Trophoblast cell (in vitro differentiated cells and primary cell): Measurements from ENCODE around the gene SLX4IP.

Experiments used
- DNase-seq, 2 donors: peaks; one replicate each; pipeline ENCODE4 v3.0.0-alpha.2; 2016
- H2AFZ ChIP-seq: 2 replicates; pipeline ENCODE4 v1.6.1; 2013; ENCODE audit warnings: low read length, moderate library complexity, mild to moderate bottlenecking; ENCODE audit not compliant: insufficient read depth, poor library complexity
- H2AK5ac ChIP-seq: 2 replicates; pipeline ENCODE4 v1.6.1; 2013; ENCODE audit warnings: mild to moderate bottlenecking, low read length
- H2BK120ac ChIP-seq: 2 replicates; pipeline ENCODE4 v1.6.1; 2013; ENCODE audit warnings: low read length, mild to moderate bottlenecking, moderate library complexity; ENCODE audit not compliant: insufficient read depth, poor library complexity
- H2BK12ac ChIP-seq: 2 replicates; pipeline ENCODE4 v1.6.1; 2013; ENCODE audit warnings: mild to moderate bottlenecking, low read length, moderate library complexity
- H2BK5ac ChIP-seq: 2 replicates; pipeline ENCODE4 v1.6.1; 2013; ENCODE audit warnings: low read length, low read depth, moderate library complexity, mild to moderate bottlenecking; ENCODE audit not compliant: poor library complexity
- H3K14ac ChIP-seq: 2 replicates; pipeline ENCODE4 v1.6.1; 2013; ENCODE audit warnings: mild to moderate bottlenecking, low read length
- H3K18ac ChIP-seq: 2 replicates; pipeline ENCODE4 v1.6.1; 2013; ENCODE audit warnings: mild to moderate bottlenecking, low read length
- H3K23ac ChIP-seq: 2 replicates; pipeline ENCODE4 v1.6.1; 2013; ENCODE audit warnings: low read length
- H3K27ac ChIP-seq: 2 replicates; pipeline ENCODE4 v1.5.1; 2013; ENCODE audit warnings: low read depth, mild to moderate bottlenecking, inconsistent platforms, low read length, moderate library complexity
- H3K27me3 ChIP-seq: 2 replicates; pipeline ENCODE4 v1.6.1; 2013; ENCODE audit warnings: inconsistent platforms, mild to moderate bottlenecking, low read length, moderate library complexity; ENCODE audit not compliant: insufficient read depth
- H3K36me3 ChIP-seq, 2 experiments: 1 replicate in 1 of 2; 2 replicates in 1 of 2; pipeline ENCODE4 v1.6.1; 2013; ENCODE audit warnings: low read length in 2 of 2, mild to moderate bottlenecking in 2 of 2, moderate library complexity in 1 of 2; ENCODE audit not compliant: insufficient read depth in 2 of 2, control insufficient read depth in 1 of 2
- H3K4ac ChIP-seq: 2 replicates; pipeline ENCODE4 v1.6.1; 2013; ENCODE audit warnings: low read depth, mild to moderate bottlenecking, low read length, moderate library complexity
- H3K4me1 ChIP-seq, 2 experiments: 1 replicate in 1 of 2; 2 replicates in 1 of 2; pipeline ENCODE4 v1.6.1; 2013; ENCODE audit warnings: low read length in 2 of 2, mild to moderate bottlenecking in 2 of 2, moderate library complexity in 1 of 2; ENCODE audit not compliant: insufficient read depth in 2 of 2, control insufficient read depth in 1 of 2
- H3K4me2 ChIP-seq: 2 replicates; pipeline ENCODE4 v1.6.1; 2013; ENCODE audit warnings: inconsistent platforms, mild to moderate bottlenecking, low read length, moderate library complexity
- H3K4me3 ChIP-seq: 2 replicates; pipeline ENCODE4 v1.5.1; 2013; ENCODE audit warnings: mild to moderate bottlenecking, low read depth, low read length, inconsistent platforms
- H3K79me1 ChIP-seq: one replicate; pipeline ENCODE4 v1.6.1; 2013; ENCODE audit warnings: low read length
- H3K79me2 ChIP-seq: 2 replicates; pipeline ENCODE4 v1.6.1; 2013; ENCODE audit warnings: low read length, mild to moderate bottlenecking; ENCODE audit not compliant: control insufficient read depth, insufficient read depth, poor library complexity
- H3K9ac ChIP-seq: 2 replicates; pipeline ENCODE4 v1.6.1; 2013; ENCODE audit warnings: mild to moderate bottlenecking, low read length
- H3K9me3 ChIP-seq: 2 replicates; pipeline ENCODE4 v1.6.1; 2013; ENCODE audit warnings: low read depth, mild to moderate bottlenecking, control low read depth, inconsistent platforms, low read length; ENCODE audit not compliant: insufficient read depth
- H4K12ac ChIP-seq: 2 replicates; pipeline ENCODE4 v1.6.1; 2013; ENCODE audit warnings: low read depth, mild to moderate bottlenecking, low read length, moderate library complexity
- H4K8ac ChIP-seq: 2 replicates; pipeline ENCODE4 v1.6.1; 2013; ENCODE audit warnings: low read depth, mild to moderate bottlenecking, low read length, moderate library complexity
- H4K91ac ChIP-seq: one replicate; pipeline ENCODE4 v1.6.1; 2013; ENCODE audit warnings: low read depth, mild to moderate bottlenecking, low read length, moderate library complexity
- WGBS: extraction: QIAGEN DNeasy Blood & Tissue Kit; methylation state at CpG from one replicate; pipeline ENCODE4 v1.1.7; 2013; ENCODE audit warnings: missing lambda C conversion rate; ENCODE audit not compliant: insufficient read length, insufficient coverage; ENCODE audit errors: extremely low coverage; 5-methylcytosine and 5-hydroxymethylcytosine counted together

SLX4IP gene

GRCh38 chr20:10516529-10516928 lies 81.4 kb downstream of the SLX4IP start:
- no peak overlapping the region for H2AFZ ChIP-seq
- no peak overlapping the region for H4K91ac ChIP-seq
- no peak overlapping the region for H4K8ac ChIP-seq
- no peaks in the 10 kb centered on the region for H3K79me2 ChIP-seq
- H2AK5ac ChIP-seq: no peak overlapping the region
- H3K4me3 ChIP-seq: no peak overlapping the region
- H3K4ac ChIP-seq: no peak overlapping the region
- no peak overlapping the region for H3K23ac ChIP-seq
- no CpG with 5 or more reads among the region's 2 CpGs for WGBS
- H2BK120ac ChIP-seq: no peak overlapping the region
- H4K12ac ChIP-seq: no peak overlapping the region
- no peaks in the 10 kb centered on the region for H3K9me3 ChIP-seq
- H3K27ac ChIP-seq: no peak overlapping the region
- H3K79me1 ChIP-seq: peaks cover 5% of the 10 kb centered on the region
- H3K18ac ChIP-seq: no peak overlapping the region
- no peak overlapping the region for H3K14ac ChIP-seq
- H2BK5ac ChIP-seq: no peak overlapping the region
- DNase-seq: no peak
- H3K36me3 ChIP-seq: no peaks in the 10 kb centered on the region
- no peak overlapping the region for H2BK12ac ChIP-seq
- peaks cover 4 to 5% of the 10 kb centered on the region in 2 experiments for H3K4me1 ChIP-seq
- no peak overlapping the region for H3K9ac ChIP-seq
- H3K4me2 ChIP-seq: no peak overlapping the region
- no peaks in the 10 kb centered on the region for H3K27me3 ChIP-seq

- Histone ChIP-seq H4K91ac (no peak overlapping the region), H3K79me1 (peaks cover 12% of the 10 kb centered on the region), H3K23ac (no peak overlapping the region), H2AK5ac (no peak overlapping the region), H3K9me3 (no peaks in the 10 kb centered on the region), H4K12ac (no peak overlapping the region), H3K18ac (no peak overlapping the region), H3K4ac (no peak overlapping the region), H3K4me3 (no peak overlapping the region), H3K36me3 (no peaks in the 10 kb centered on the region), H4K8ac (no peak overlapping the region), H2AFZ (no peak overlapping the region), H3K14ac (no peak overlapping the region), H3K9ac (no peak overlapping the region), H2BK12ac (no peak overlapping the region), H3K4me1 (peaks cover 13 to 14% of the 10 kb centered on the region in 2 experiments), H3K4me2 (no peak overlapping the region), H3K79me2 (peaks cover 2% of the 10 kb centered on the region), H2BK5ac (no peak overlapping the region), H2BK120ac (no peak overlapping the region), H3K27me3 (no peaks in the 10 kb centered on the region), H3K27ac (no peak overlapping the region)
- DNase-seq: no peak
- WGBS: no CpG with 5 or more reads among the region's 4 CpGs
Observed at GRCh38 chr20:10519361-10520046, 84.4 kb downstream of the SLX4IP start.

GRCh38 chr20:10520528-10520927 lies 85.4 kb downstream of the SLX4IP start:
- Histone ChIP-seq H3K79me1 (peaks cover 12% of the 10 kb centered on the region), H3K4me1 (peaks cover 15 to 17% of the 10 kb centered on the region in 2 experiments), H2AFZ (no peak overlapping the region), H3K27ac (no peak overlapping the region), H2AK5ac (no peak overlapping the region), H4K91ac (no peak overlapping the region), H3K18ac (no peak overlapping the region), H3K9me3 (no peaks in the 10 kb centered on the region), H3K4ac (no peak overlapping the region), H4K8ac (no peak overlapping the region), H2BK12ac (no peak overlapping the region), H3K23ac (no peak overlapping the region), H3K14ac (no peak overlapping the region), H3K4me3 (no peak overlapping the region), H3K9ac (no peak overlapping the region), H2BK120ac (no peak overlapping the region), H3K4me2 (no peak overlapping the region), H4K12ac (no peak overlapping the region), H3K79me2 (peaks cover 2% of the 10 kb centered on the region), H2BK5ac (no peak overlapping the region), H3K27me3 (no peaks in the 10 kb centered on the region), H3K36me3 (no peaks in the 10 kb centered on the region)
- no peak for DNase-seq

- Histone ChIP-seq H3K79me1 (peaks cover 14% of the 10 kb centered on the region), H3K23ac (no peak overlapping the region), H2BK120ac (peak overlapping the region; percentile 15), H3K9me3 (no peaks in the 10 kb centered on the region), H2BK12ac (no peak overlapping the region), H3K27me3 (no peaks in the 10 kb centered on the region), H3K14ac (no peak overlapping the region), H3K9ac (no peak overlapping the region), H2AFZ (no peak overlapping the region), H3K4me3 (no peak overlapping the region), H2AK5ac (peak overlapping the region; percentile 12), H3K4me1 (peaks cover 13 to 19% of the 10 kb centered on the region in 2 experiments), H2BK5ac (peak overlapping the region; percentile 13), H4K8ac (no peak overlapping the region), H3K18ac (no peak overlapping the region), H3K4ac (no peak overlapping the region), H3K27ac (peak overlapping the region; percentile 79), H4K12ac (no peak overlapping the region), H3K4me2 (no peak overlapping the region), H3K79me2 (peaks cover 2% of the 10 kb centered on the region), H4K91ac (peak overlapping the region; percentile 11), H3K36me3 (no peaks in the 10 kb centered on the region)
- no peak for DNase-seq
- no CpG with 5 or more reads among the region's 5 CpGs for WGBS
Observed at GRCh38 chr20:10521068-10521831, 86.1 kb downstream of the SLX4IP start.
